ENCODE results near the gene CCDC8. TPM values are rescaled to one million over a fixed set of nuclear protein-coding genes. Genes with fewer than 3 reads are reported as not detected.
"Not testable (repeated sequence)": the region's sequence is repeated elsewhere in the genome, so short reads cannot be mapped to it uniquely, and the experiment has no call there.

Gene CCDC8
- total and polyA plus RNA-seq, 3 donors from 2014 or later = 20.1 to 33.8 (median 23.3) TPM

- Histone ChIP-seq H3K4me3 (peak overlapping the region; percentile 41 to 69), H3K27ac (peak overlapping the region; percentile 28 to 63), H3K27me3 (no peaks in the 10 kb centered on the region), H3K36me3 (ENCODE audit: low read depth, missing control alignments) (no peaks in the 10 kb centered on the region), H3K4me1 (peaks cover 15% of the 10 kb centered on the region), H3K9me3 (no peaks in the 10 kb centered on the region)
- intact Hi-C loops (cut with DNase I; ENCODE audit: low total_unique reads) = no loop called here
- 1 to 3% methylated on average over 20 to 32 of the region's 32 CpGs for WGBS, 2 donors
- TF ChIP-seq CTCF (IDR thresholded peaks at IDR 0.05) (no peak), POLR2A (IDR thresholded peaks at IDR 0.05) (no peak)
- peak; percentile 94 for DNase-seq
Observed at GRCh38 chr19:46426506-46427162, 13.3 kb upstream of the CCDC8 start.

GRCh38 chr19:46426035-46426505, 12.7 kb upstream of the CCDC8 start:
- no peaks in the 10 kb centered on the region for H3K36me3 ChIP-seq (ENCODE audit: low read depth, missing control alignments)
- intact Hi-C loops (cut with DNase I; ENCODE audit: low total_unique reads) = no loop called here
- peak overlapping the region; percentile 41 to 69 for H3K4me3 ChIP-seq
- no peaks in the 10 kb centered on the region for H3K27me3 ChIP-seq
- no peak for DNase-seq
- WGBS, 2 donors = 0 to 3% methylated on average over 7 to 10 of the region's 10 CpGs
- no peak for TF ChIP-seq POLR2A (IDR thresholded peaks at IDR 0.05)
- TF ChIP-seq CTCF (IDR thresholded peaks at IDR 0.05) = no peak
- H3K27ac ChIP-seq = peak overlapping the region; percentile 28 to 63
- no peaks in the 10 kb centered on the region for H3K9me3 ChIP-seq
- peaks cover 15% of the 10 kb centered on the region for H3K4me1 ChIP-seq

GRCh38 chr19:46423188-46423587, 9.8 kb upstream of the CCDC8 start:
- Histone ChIP-seq H3K4me3 (no peak overlapping the region), H3K9me3 (no peaks in the 10 kb centered on the region), H3K27me3 (no peaks in the 10 kb centered on the region), H3K27ac (no peak overlapping the region), H3K4me1 (peaks cover 17% of the 10 kb centered on the region), H3K36me3 (ENCODE audit: low read depth, missing control alignments) (no peaks in the 10 kb centered on the region)
- WGBS, 2 donors = 68 to 79% methylated on average over 5 of the region's 5 CpGs
- TF ChIP-seq POLR2A (IDR thresholded peaks at IDR 0.05) (no peak), CTCF (IDR thresholded peaks at IDR 0.05) (no peak)
- no peak for DNase-seq
- intact Hi-C loops (cut with DNase I; ENCODE audit: low total_unique reads) = no loop called here

GRCh38 chr19:46422344-46422743, 9.0 kb upstream of the CCDC8 start:
- Histone ChIP-seq H3K9me3 (no peaks in the 10 kb centered on the region), H3K4me1 (peaks cover 13% of the 10 kb centered on the region), H3K4me3 (no peak overlapping the region), H3K27ac (no peak overlapping the region), H3K27me3 (no peaks in the 10 kb centered on the region), H3K36me3 (ENCODE audit: low read depth, missing control alignments) (no peaks in the 10 kb centered on the region)
- intact Hi-C loops (cut with DNase I; ENCODE audit: low total_unique reads) = no loop called here
- no peak for DNase-seq
- 73 to 83% methylated on average over 1 to 2 of the region's 2 CpGs for WGBS, 2 donors
- TF ChIP-seq CTCF (IDR thresholded peaks at IDR 0.05) = no peak
- TF ChIP-seq POLR2A (IDR thresholded peaks at IDR 0.05) = no peak

- Histone ChIP-seq H3K9me3 (no peaks in the 10 kb centered on the region), H3K27me3 (no peaks in the 10 kb centered on the region), H3K4me1 (peaks cover 14% of the 10 kb centered on the region), H3K4me3 (no peak overlapping the region), H3K36me3 (ENCODE audit: low read depth, missing control alignments) (no peaks in the 10 kb centered on the region), H3K27ac (peak overlapping the region in 1 of 2 donors; percentile 54)
- 29 to 31% methylated on average over 7 of the region's 7 CpGs for WGBS, 2 donors
- TF ChIP-seq CTCF (IDR thresholded peaks at IDR 0.05) = no peak
- no peak for TF ChIP-seq POLR2A (IDR thresholded peaks at IDR 0.05)
- intact Hi-C loops (cut with DNase I; ENCODE audit: low total_unique reads) = no loop called here
- no peak for DNase-seq
Observed at GRCh38 chr19:46420056-46420455, 6.7 kb upstream of the CCDC8 start.

GRCh38 chr19:46415804-46416709, 2.7 kb upstream of the CCDC8 start:
- peak overlapping the region; percentile 29 to 58 for H3K4me3 ChIP-seq
- intact Hi-C loops (cut with DNase I; ENCODE audit: low total_unique reads); H3K27me3 ChIP-seq; H3K9me3 ChIP-seq; H3K36me3 ChIP-seq (ENCODE audit: low read depth, missing control alignments): not testable (repeated sequence)
- 18 to 26% methylated on average over 30 to 53 of the region's 53 CpGs for WGBS, 2 donors
- peaks cover 21% of the 10 kb centered on the region for H3K4me1 ChIP-seq
- H3K27ac ChIP-seq = peak overlapping the region; percentile 66 to 85
- DNase-seq = peak; percentile 96
